ENCODE measurements around the gene HASPIN. TPM values are rescaled to one million over a fixed set of nuclear protein-coding genes. Genes with fewer than 3 reads are reported as not detected.

HASPIN gene
- total RNA-seq, 1 donor from 2014 or later, result 0.33 TPM

GRCh38 chr17:3681057-3681456, 42.6 kb upstream of the HASPIN start:
- peaks cover 16% of the 10 kb centered on the region for H3K27me3 ChIP-seq (ENCODE audit: low read depth)
- intact Hi-C loops (cut with micrococcal nuclease), result no loop called here
- no peak for TF ChIP-seq CTCF (IDR thresholded peaks at IDR 0.05; ENCODE audit: borderline replicate concordance)
- H3K36me3 ChIP-seq, result no peaks in the 10 kb centered on the region
- no peak overlapping the region for H3K27ac ChIP-seq (replicated peaks)
- no peak overlapping the region for H3K4me3 ChIP-seq
- no peaks in the 10 kb centered on the region for H3K4me1 ChIP-seq
- no peaks in the 10 kb centered on the region for H3K9me3 ChIP-seq (replicated peaks)
- no peak for DNase-seq

GRCh38 chr17:3681565-3681964, 42.1 kb upstream of the HASPIN start:
- no peak for TF ChIP-seq CTCF (IDR thresholded peaks at IDR 0.05; ENCODE audit: borderline replicate concordance)
- intact Hi-C loops (cut with micrococcal nuclease), result no loop called here
- no peak for DNase-seq
- Histone ChIP-seq H3K9me3 (replicated peaks) (no peaks in the 10 kb centered on the region), H3K36me3 (no peaks in the 10 kb centered on the region), H3K27ac (replicated peaks) (no peak overlapping the region), H3K27me3 (ENCODE audit: low read depth) (peaks cover 16% of the 10 kb centered on the region), H3K4me1 (no peaks in the 10 kb centered on the region), H3K4me3 (no peak overlapping the region)

- intact Hi-C loops (cut with micrococcal nuclease), result no loop called here
- Histone ChIP-seq H3K36me3 (no peaks in the 10 kb centered on the region), H3K4me1 (no peaks in the 10 kb centered on the region), H3K27me3 (ENCODE audit: low read depth) (peaks cover 16% of the 10 kb centered on the region), H3K9me3 (replicated peaks) (no peaks in the 10 kb centered on the region), H3K4me3 (no peak overlapping the region), H3K27ac (replicated peaks) (no peak overlapping the region)
- DNase-seq, result no peak
- TF ChIP-seq CTCF (IDR thresholded peaks at IDR 0.05; ENCODE audit: borderline replicate concordance), result no peak
Measured at GRCh38 chr17:3682033-3682432, 41.7 kb upstream of the HASPIN start.

GRCh38 chr17:3683054-3683511, 40.6 kb upstream of the HASPIN start:
- no peak overlapping the region for H3K4me3 ChIP-seq
- no peaks in the 10 kb centered on the region for H3K36me3 ChIP-seq
- intact Hi-C loops (cut with micrococcal nuclease), result no loop called here
- no peaks in the 10 kb centered on the region for H3K4me1 ChIP-seq
- no peaks in the 10 kb centered on the region for H3K9me3 ChIP-seq (replicated peaks)
- peak; percentile 90 for TF ChIP-seq CTCF (IDR thresholded peaks at IDR 0.05; ENCODE audit: borderline replicate concordance)
- DNase-seq, result no peak
- H3K27me3 ChIP-seq (ENCODE audit: low read depth), result peaks cover 18% of the 10 kb centered on the region
- H3K27ac ChIP-seq (replicated peaks), result no peak overlapping the region

- intact Hi-C loops (cut with micrococcal nuclease), result no loop called here
- H3K36me3 ChIP-seq, result no peaks in the 10 kb centered on the region
- peaks cover 29% of the 10 kb centered on the region for H3K27me3 ChIP-seq (ENCODE audit: low read depth)
- H3K27ac ChIP-seq (replicated peaks), result no peak overlapping the region
- TF ChIP-seq CTCF (IDR thresholded peaks at IDR 0.05; ENCODE audit: borderline replicate concordance), result no peak
- no peak for DNase-seq
- no peak overlapping the region for H3K4me3 ChIP-seq
- no peaks in the 10 kb centered on the region for H3K4me1 ChIP-seq
- no peaks in the 10 kb centered on the region for H3K9me3 ChIP-seq (replicated peaks)
Measured at GRCh38 chr17:3685174-3685573, 38.5 kb upstream of the HASPIN start.
